Neural progenitor cell (in vitro differentiated cells): ENCODE measurements around the gene SCFD2. TPM values are rescaled to one million over a fixed set of nuclear protein-coding genes. Genes with fewer than 3 reads are reported as not detected.

ENCODE experiments used
- DNase-seq: peaks from one replicate; pipeline ENCODE4 v3.0.0-alpha.2; 2016; ENCODE audit warnings: low spot score
- H2AFZ ChIP-seq: fragments of 200-600 bp; sonication (generic); replicated peaks from 2 replicates; pipeline ENCODE4 v1.6.1; 2016; ENCODE audit warnings: antibody characterized with exemption
- H3F3A ChIP-seq: fragments of 200-600 bp; sonication (generic); 2 replicates; pipeline ENCODE4 v1.6.1; 2016; ENCODE audit warnings: antibody characterized with exemption, low read depth
- H3K27ac ChIP-seq: fragments of 200-600 bp; sonication (generic); 2 replicates; pipeline ENCODE4 v1.5.1; 2016; ENCODE audit warnings: mild to moderate bottlenecking
- H3K27me3 ChIP-seq: fragments of 200-600 bp; sonication (generic); 2 replicates; pipeline ENCODE4 v1.6.1; 2016; ENCODE audit warnings: mild to moderate bottlenecking, moderate library complexity
- H3K36me3 ChIP-seq: fragments of 200-600 bp; sonication (generic); 2 replicates; pipeline ENCODE4 v1.5.1; 2016
- H3K4me1 ChIP-seq: fragments of 200-600 bp; sonication (generic); 2 replicates; pipeline ENCODE4 v1.6.1; 2016; ENCODE audit warnings: mixed run types
- H3K4me2 ChIP-seq: fragments of 200-600 bp; sonication (generic); 2 replicates; pipeline ENCODE4 v1.6.1; 2016
- H3K4me3 ChIP-seq: fragments of 200-600 bp; sonication (generic); 2 replicates; pipeline ENCODE4 v1.5.1; 2016
- H3K79me2 ChIP-seq: fragments of 200-600 bp; sonication (generic); 2 replicates; pipeline ENCODE4 v1.6.1; 2016; ENCODE audit warnings: low read depth
- H3K9ac ChIP-seq: fragments of 200-600 bp; sonication (generic); 2 replicates; pipeline ENCODE4 v1.6.1; 2016
- H3K9me3 ChIP-seq: fragments of 200-600 bp; sonication (generic); 2 replicates; pipeline ENCODE4 v1.5.1; 2016; ENCODE audit warnings: low read depth
- H4K20me1 ChIP-seq: fragments of 200-600 bp; sonication (generic); 2 replicates; pipeline ENCODE4 v1.6.1; 2016; ENCODE audit warnings: low read depth
- H3K27ac Mint-ChIP-seq: 3 replicates; pipeline ENCODE4 v1.8.0; 2021; ENCODE audit warnings: mixed read lengths
- H3K27me3 Mint-ChIP-seq: 2 replicates; pipeline ENCODE4 v1.8.0; 2022; ENCODE audit warnings: low read depth, mild to moderate bottlenecking, inconsistent platforms, moderate library complexity, mixed read lengths; ENCODE audit not compliant: insufficient read depth
- H3K36me3 Mint-ChIP-seq: 3 replicates; pipeline ENCODE4 v1.8.0; 2021; ENCODE audit warnings: mixed read lengths
- H3K4me1 Mint-ChIP-seq: 3 replicates; pipeline ENCODE4 v1.8.0; 2021; ENCODE audit warnings: mixed read lengths
- H3K4me3 Mint-ChIP-seq: 3 replicates; pipeline ENCODE4 v1.8.0; 2021; ENCODE audit warnings: mild to moderate bottlenecking, moderate library complexity, mixed read lengths
- H3K9me3 Mint-ChIP-seq: 3 replicates; pipeline ENCODE4 v1.8.0; 2020; ENCODE audit warnings: mixed read lengths
- CTCF ChIP-seq: fragments of 200-600 bp; sonication (generic); IDR thresholded peaks from 2 replicates; pipeline ENCODE4 v1.5.1; 2017; ENCODE audit warnings: antibody characterized with exemption, mild to moderate bottlenecking
- EZH2 ChIP-seq: fragments of 200-600 bp; sonication (generic); IDR thresholded peaks from 2 replicates; pipeline ENCODE4 v1.6.1; 2017; ENCODE audit warnings: antibody characterized with exemption, mild to moderate bottlenecking, moderate library complexity
- EZH2phosphoT487 ChIP-seq: fragments of 200-600 bp; sonication (generic); IDR thresholded peaks from 2 replicates; pipeline ENCODE4 v1.6.1; 2017; ENCODE audit warnings: antibody characterized with exemption
- total RNA-seq: library from RNA; depleted of rRNA; stranded (reverse); fragments of >200 nt; gene quantifications from 2 replicates; pipeline ENCODE4 v1.2.3, GENCODE V29; 2015; ENCODE audit warnings: low replicate concordance

The SCFD2 gene
- total RNA-seq, 1 donor from 2014 or later = 4.8 TPM

- peaks cover 3% of the 10 kb centered on the region for H3K27me3 Mint-ChIP-seq
- no peak overlapping the region for H3K4me3 ChIP-seq
- DNase-seq = no peak
- H3K9me3 Mint-ChIP-seq = peaks cover 2% of the 10 kb centered on the region
- H3K36me3 Mint-ChIP-seq = peaks cover 2% of the 10 kb centered on the region
- peak overlapping the region; percentile 37 for H3K4me3 Mint-ChIP-seq
- peaks cover 3% of the 10 kb centered on the region for H3K27me3 ChIP-seq
- H3K4me2 ChIP-seq = no peak overlapping the region
- H4K20me1 ChIP-seq = no peaks in the 10 kb centered on the region
- H3K27ac Mint-ChIP-seq = peak overlapping the region; percentile 97
- H3F3A ChIP-seq = peaks cover 6% of the 10 kb centered on the region
- no peak overlapping the region for H3K27ac ChIP-seq
- no peak overlapping the region for H2AFZ ChIP-seq
- H3K79me2 ChIP-seq = no peaks in the 10 kb centered on the region
- peaks cover 47% of the 10 kb centered on the region for H3K4me1 Mint-ChIP-seq
- H3K4me1 ChIP-seq = peaks cover 11% of the 10 kb centered on the region
- no peak overlapping the region for H3K9ac ChIP-seq
- no peaks in the 10 kb centered on the region for H3K9me3 ChIP-seq
- no peaks in the 10 kb centered on the region for H3K36me3 ChIP-seq
- TF ChIP-seq EZH2 (no peak), CTCF (no peak), EZH2phosphoT487 (no peak)
Observed at GRCh38 chr4:52883707-52884669, 481.9 kb downstream of the SCFD2 start.

GRCh38 chr4:52883183-52883621, 482.7 kb downstream of the SCFD2 start:
- Histone ChIP-seq H3K27me3 (peaks cover 3% of the 10 kb centered on the region), H2AFZ (no peak overlapping the region), H3K9ac (no peak overlapping the region), H3K9me3 (no peaks in the 10 kb centered on the region), H3K4me2 (peak overlapping the region; percentile 17), H3F3A (peaks cover 6% of the 10 kb centered on the region), H3K27ac (no peak overlapping the region), H3K79me2 (no peaks in the 10 kb centered on the region), H4K20me1 (no peaks in the 10 kb centered on the region), H3K4me1 (peaks cover 16% of the 10 kb centered on the region), H3K36me3 (no peaks in the 10 kb centered on the region), H3K4me3 (no peak overlapping the region)
- Mint-ChIP-seq H3K27ac (peak overlapping the region; percentile 92), H3K9me3 (peaks cover 2% of the 10 kb centered on the region), H3K36me3 (peaks cover 2% of the 10 kb centered on the region), H3K4me1 (peaks cover 53% of the 10 kb centered on the region), H3K4me3 (peak overlapping the region; percentile 27), H3K27me3 (peaks cover 4% of the 10 kb centered on the region)
- TF ChIP-seq EZH2phosphoT487 = no peak
- DNase-seq = peak; percentile 55

- H3K79me2 ChIP-seq = no peaks in the 10 kb centered on the region
- H3K9me3 ChIP-seq = no peaks in the 10 kb centered on the region
- H4K20me1 ChIP-seq = no peaks in the 10 kb centered on the region
- TF ChIP-seq CTCF (no peak), EZH2phosphoT487 (no peak), EZH2 (no peak)
- H3K4me3 ChIP-seq = no peak overlapping the region
- peaks cover 2% of the 10 kb centered on the region for H3K36me3 Mint-ChIP-seq
- peaks cover 6% of the 10 kb centered on the region for H3F3A ChIP-seq
- DNase-seq = no peak
- H3K4me1 ChIP-seq = peaks cover 24% of the 10 kb centered on the region
- peaks cover 62% of the 10 kb centered on the region for H3K4me1 Mint-ChIP-seq
- H2AFZ ChIP-seq = no peak overlapping the region
- H3K36me3 ChIP-seq = no peaks in the 10 kb centered on the region
- H3K9ac ChIP-seq = no peak overlapping the region
- no peak overlapping the region for H3K4me2 ChIP-seq
- H3K4me3 Mint-ChIP-seq = no peak overlapping the region
- H3K27me3 ChIP-seq = peaks cover 3% of the 10 kb centered on the region
- peaks cover 6% of the 10 kb centered on the region for H3K27me3 Mint-ChIP-seq
- no peak overlapping the region for H3K27ac ChIP-seq
- H3K27ac Mint-ChIP-seq = no peak overlapping the region
- H3K9me3 Mint-ChIP-seq = peaks cover 2% of the 10 kb centered on the region
Observed at GRCh38 chr4:52880994-52881393, 484.9 kb downstream of the SCFD2 start.

GRCh38 chr4:52879471-52879870, 486.4 kb downstream of the SCFD2 start:
- Histone ChIP-seq H3K36me3 (no peaks in the 10 kb centered on the region), H2AFZ (no peak overlapping the region), H3K9me3 (no peaks in the 10 kb centered on the region), H3K4me1 (peaks cover 24% of the 10 kb centered on the region), H3F3A (peaks cover 6% of the 10 kb centered on the region), H3K4me3 (no peak overlapping the region), H3K79me2 (no peaks in the 10 kb centered on the region), H3K27me3 (peaks cover 3% of the 10 kb centered on the region), H3K4me2 (no peak overlapping the region), H3K27ac (no peak overlapping the region), H4K20me1 (no peaks in the 10 kb centered on the region), H3K9ac (no peak overlapping the region)
- Mint-ChIP-seq H3K4me1 (peaks cover 56% of the 10 kb centered on the region), H3K27me3 (peaks cover 10% of the 10 kb centered on the region), H3K27ac (no peak overlapping the region), H3K36me3 (peaks cover 2% of the 10 kb centered on the region), H3K9me3 (peaks cover 2% of the 10 kb centered on the region), H3K4me3 (no peak overlapping the region)
- no peak for DNase-seq
- TF ChIP-seq EZH2phosphoT487 (no peak), EZH2 (no peak), CTCF (no peak)
